Rectal smooth muscle tissue (tissue), 1 donor: ENCODE measurements around the gene CD180.

Experiments used
- H3K27ac ChIP-seq: one replicate; pipeline ENCODE4 v1.7.0; 2013; ENCODE audit warnings: low read depth, low read length, inconsistent platforms
- H3K27me3 ChIP-seq: one replicate; pipeline ENCODE4 v1.7.0; 2013; ENCODE audit warnings: low read length; ENCODE audit not compliant: control insufficient read depth, insufficient read depth
- H3K36me3 ChIP-seq: one replicate; pipeline ENCODE4 v1.7.0; 2013; ENCODE audit warnings: low read length; ENCODE audit not compliant: control insufficient read depth, insufficient read depth
- H3K4me1 ChIP-seq: one replicate; pipeline ENCODE4 v1.7.0; 2013; ENCODE audit warnings: low read length; ENCODE audit not compliant: control insufficient read depth, insufficient read depth
- H3K4me3 ChIP-seq: one replicate; pipeline ENCODE4 v1.7.0; 2013; ENCODE audit warnings: low read length
- H3K9ac ChIP-seq: one replicate; pipeline ENCODE4 v1.7.0; 2013; ENCODE audit warnings: low read length

The CD180 gene

GRCh38 chr5:67163863-67164595, 32.6 kb downstream of the CD180 start:
- H3K27ac ChIP-seq = no peak overlapping the region
- no peak overlapping the region for H3K4me3 ChIP-seq
- H3K36me3 ChIP-seq = peaks cover 11% of the 10 kb centered on the region
- no peak overlapping the region for H3K9ac ChIP-seq
- H3K4me1 ChIP-seq = no peaks in the 10 kb centered on the region
- no peaks in the 10 kb centered on the region for H3K27me3 ChIP-seq

GRCh38 chr5:67163231-67163756, 33.3 kb downstream of the CD180 start:
- Histone ChIP-seq H3K4me3 (no peak overlapping the region), H3K27ac (no peak overlapping the region), H3K36me3 (peaks cover 11% of the 10 kb centered on the region), H3K27me3 (no peaks in the 10 kb centered on the region), H3K4me1 (no peaks in the 10 kb centered on the region), H3K9ac (no peak overlapping the region)

- H3K36me3 ChIP-seq = peaks cover 11% of the 10 kb centered on the region
- no peak overlapping the region for H3K4me3 ChIP-seq
- no peak overlapping the region for H3K9ac ChIP-seq
- H3K27ac ChIP-seq = no peak overlapping the region
- no peaks in the 10 kb centered on the region for H3K4me1 ChIP-seq
- H3K27me3 ChIP-seq = no peaks in the 10 kb centered on the region
Measured at GRCh38 chr5:67161767-67162166, 34.8 kb downstream of the CD180 start.

- H3K4me3 ChIP-seq = no peak overlapping the region
- H3K27ac ChIP-seq = no peak overlapping the region
- no peaks in the 10 kb centered on the region for H3K27me3 ChIP-seq
- no peak overlapping the region for H3K9ac ChIP-seq
- no peaks in the 10 kb centered on the region for H3K4me1 ChIP-seq
- peaks cover 15% of the 10 kb centered on the region for H3K36me3 ChIP-seq
Measured at GRCh38 chr5:67160985-67161384, 35.6 kb downstream of the CD180 start.

- Histone ChIP-seq H3K4me3 (no peak overlapping the region), H3K36me3 (peaks cover 15% of the 10 kb centered on the region), H3K4me1 (no peaks in the 10 kb centered on the region), H3K9ac (no peak overlapping the region), H3K27ac (no peak overlapping the region), H3K27me3 (no peaks in the 10 kb centered on the region)
Measured at GRCh38 chr5:67160272-67160671, 36.3 kb downstream of the CD180 start.

- Histone ChIP-seq H3K27me3 (no peaks in the 10 kb centered on the region), H3K36me3 (peaks cover 4% of the 10 kb centered on the region), H3K4me1 (no peaks in the 10 kb centered on the region), H3K4me3 (no peak overlapping the region), H3K9ac (no peak overlapping the region), H3K27ac (no peak overlapping the region)
Measured at GRCh38 chr5:67156976-67157583, 39.5 kb downstream of the CD180 start.

- no peaks in the 10 kb centered on the region for H3K4me1 ChIP-seq
- H3K36me3 ChIP-seq = peaks cover 4% of the 10 kb centered on the region
- no peak overlapping the region for H3K4me3 ChIP-seq
- no peak overlapping the region for H3K27ac ChIP-seq
- no peaks in the 10 kb centered on the region for H3K27me3 ChIP-seq
- H3K9ac ChIP-seq = no peak overlapping the region
Measured at GRCh38 chr5:67154556-67155206, 41.9 kb downstream of the CD180 start.

GRCh38 chr5:67153292-67153691, 43.3 kb downstream of the CD180 start:
- Histone ChIP-seq H3K36me3 (peaks cover 4% of the 10 kb centered on the region), H3K27me3 (no peaks in the 10 kb centered on the region), H3K9ac (no peak overlapping the region), H3K4me3 (no peak overlapping the region), H3K4me1 (no peaks in the 10 kb centered on the region), H3K27ac (no peak overlapping the region)

- Histone ChIP-seq H3K9ac (no peak overlapping the region), H3K4me1 (no peaks in the 10 kb centered on the region), H3K4me3 (no peak overlapping the region)
Measured at GRCh38 chr5:67152400-67152799, 44.2 kb downstream of the CD180 start.

GRCh38 chr5:67149951-67150523, 46.6 kb downstream of the CD180 start:
- no peak overlapping the region for H3K9ac ChIP-seq
- H3K36me3 ChIP-seq = peaks cover 6% of the 10 kb centered on the region
- no peak overlapping the region for H3K27ac ChIP-seq
- no peak overlapping the region for H3K4me3 ChIP-seq
- no peaks in the 10 kb centered on the region for H3K4me1 ChIP-seq
- no peaks in the 10 kb centered on the region for H3K27me3 ChIP-seq

More at GRCh38 chr5:67152400-67152799, 44.2 kb downstream of the CD180 start:
- no peaks in the 10 kb centered on the region for H3K27me3 ChIP-seq
- peaks cover 6% of the 10 kb centered on the region for H3K36me3 ChIP-seq
- H3K27ac ChIP-seq = no peak overlapping the region

- Histone ChIP-seq H3K4me3 (no peak overlapping the region), H3K36me3 (peaks cover 7% of the 10 kb centered on the region), H3K9ac (no peak overlapping the region), H3K4me1 (no peaks in the 10 kb centered on the region), H3K27me3 (no peaks in the 10 kb centered on the region), H3K27ac (no peak overlapping the region)
Measured at GRCh38 chr5:67149057-67149950, 47.3 kb downstream of the CD180 start.
